Stimulated activated memory B cell treated with anti-CD40 and anti-IgM and Interleukin-4, amounts not matched to agents 10 μg/mL and 1 μg/mL and 100 μg/mL, for 72 hours (primary cell): Measurements from ENCODE around the gene HEYL.

ENCODE experiments used
- ATAC-seq: fragments of 150-1000 bp; cut with Tn5 transposase; 2 replicates; pipeline ENCODE4 v1.10.0; 2021
- H3K27ac Mint-ChIP-seq: one replicate; pipeline ENCODE4 v1.8.0; 2022; ENCODE audit warnings: mild to moderate bottlenecking, mixed read lengths
- H3K27me3 Mint-ChIP-seq: one replicate; pipeline ENCODE4 v1.8.0; 2022; ENCODE audit warnings: mixed read lengths
- H3K36me3 Mint-ChIP-seq: one replicate; pipeline ENCODE4 v1.8.0; 2022; ENCODE audit warnings: mixed read lengths
- H3K4me1 Mint-ChIP-seq: one replicate; pipeline ENCODE4 v1.8.0; 2022; ENCODE audit warnings: mixed read lengths
- H3K4me3 Mint-ChIP-seq: one replicate; pipeline ENCODE4 v1.8.0; 2022; ENCODE audit warnings: mild to moderate bottlenecking, moderate library complexity, mixed read lengths
- H3K9me3 Mint-ChIP-seq: one replicate; pipeline ENCODE4 v1.8.0; 2022; ENCODE audit warnings: mixed read lengths

The HEYL gene

DNA sequence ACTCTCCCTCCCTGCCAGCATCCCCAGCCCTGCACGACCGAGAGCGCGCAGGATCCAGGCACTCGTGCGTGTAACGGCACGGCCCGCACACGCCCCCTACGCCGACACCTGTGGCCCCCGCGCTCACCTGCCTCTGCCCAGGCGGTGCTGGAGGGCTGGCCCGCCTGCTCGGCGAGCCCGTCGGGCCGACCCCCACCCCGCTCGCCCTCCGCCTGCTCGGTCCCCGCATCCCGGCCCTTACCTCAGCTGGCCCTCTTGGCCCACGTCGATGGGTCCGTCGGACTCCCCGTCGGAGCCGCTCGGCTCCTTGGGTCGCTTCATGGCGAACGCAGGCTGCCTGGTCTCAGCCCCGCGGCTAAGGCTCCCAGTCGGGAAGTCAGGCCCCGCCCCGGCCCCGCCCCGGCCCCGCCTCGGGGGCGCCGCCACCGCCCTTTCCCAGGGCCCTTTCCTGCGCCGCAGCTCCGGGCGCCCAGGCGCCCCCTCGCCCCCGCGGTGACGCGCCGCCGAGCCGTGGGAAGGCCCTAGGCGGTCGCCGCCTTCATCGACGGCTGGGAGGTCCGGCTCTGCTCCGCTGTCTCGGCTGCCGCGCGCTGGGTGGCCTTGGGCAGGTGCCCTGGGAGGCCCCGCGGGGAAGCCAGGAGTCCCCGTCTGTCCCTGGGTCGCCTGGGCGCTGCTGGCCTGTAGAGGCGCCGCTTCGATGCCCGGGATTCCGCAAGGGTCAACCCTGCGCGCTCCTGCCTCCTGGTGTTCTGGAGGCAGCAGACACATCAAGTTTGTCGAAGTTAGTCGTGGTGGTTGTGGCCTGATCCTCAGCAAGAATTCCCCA, at the start of gene HEYL:
Gene HEYL, minus strand, starts transcription at position 339 of the 826 bp plus-strand sequence. Its CDS starts 18 bp downstream, at position 321.
- peak; percentile 79 for ATAC-seq
- H3K27me3 Mint-ChIP-seq, result peaks cover 36% of the 10 kb centered on the region

DNA sequence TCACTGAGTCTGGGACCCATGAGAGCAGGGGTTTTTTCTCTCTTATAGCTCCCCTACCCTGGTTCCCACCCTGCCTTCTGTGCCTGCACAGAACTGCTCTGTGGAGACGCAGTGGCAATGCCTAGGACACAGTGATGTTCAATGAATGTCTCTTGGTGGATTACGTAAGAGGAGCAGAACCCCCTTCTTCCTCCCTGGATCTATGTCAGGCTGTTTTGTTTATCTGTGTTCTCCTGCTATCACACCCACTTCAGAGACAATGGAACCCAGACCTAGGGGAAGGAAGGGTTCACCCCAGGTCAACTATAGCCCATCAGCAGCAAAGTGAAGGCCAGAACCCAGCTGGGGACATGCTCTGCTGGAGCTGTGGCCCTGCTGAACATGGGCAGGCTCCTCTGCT, 49.8 kb upstream of the HEYL start:
- Mint-ChIP-seq H3K27me3 (peaks cover 82% of the 10 kb centered on the region), H3K4me3 (no peak overlapping the region), H3K4me1 (peaks cover 20% of the 10 kb centered on the region), H3K9me3 (no peaks in the 10 kb centered on the region), H3K27ac (no peak overlapping the region), H3K36me3 (no peaks in the 10 kb centered on the region)
- no peak for ATAC-seq

More for the DNA sequence above, at the start of gene HEYL:
- Mint-ChIP-seq H3K4me3 (peak within 1 kb of the TSS; percentile 53), H3K36me3 (no peaks in the 10 kb centered on the region), H3K4me1 (no peaks in the 10 kb centered on the region), H3K27ac (no peak within 1 kb of the TSS), H3K9me3 (peaks cover 2% of the 10 kb centered on the region)

DNA sequence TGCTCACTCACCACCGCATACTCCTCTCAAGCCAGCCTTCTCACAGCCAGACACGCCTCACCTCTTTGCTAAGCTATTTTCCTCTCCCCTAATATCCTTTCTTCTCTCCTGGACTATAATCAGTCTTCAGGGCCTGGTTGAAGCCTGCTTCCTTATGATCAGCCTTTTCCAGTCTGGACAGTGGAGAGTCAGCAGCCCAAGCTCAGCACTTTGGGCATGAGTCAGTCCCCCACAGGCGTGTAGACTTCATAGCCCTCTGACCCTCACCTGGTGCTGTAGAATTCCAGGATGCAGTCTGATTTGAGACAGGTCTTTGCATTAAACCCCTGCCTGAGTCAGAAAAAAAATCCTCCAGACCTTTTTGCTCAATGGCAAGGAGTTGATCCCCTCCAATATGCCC, 49.3 kb upstream of the HEYL start:
- Mint-ChIP-seq H3K4me3 (no peak overlapping the region), H3K27me3 (peaks cover 84% of the 10 kb centered on the region), H3K9me3 (no peaks in the 10 kb centered on the region), H3K36me3 (no peaks in the 10 kb centered on the region), H3K27ac (no peak overlapping the region), H3K4me1 (peaks cover 20% of the 10 kb centered on the region)
- no peak for ATAC-seq

DNA sequence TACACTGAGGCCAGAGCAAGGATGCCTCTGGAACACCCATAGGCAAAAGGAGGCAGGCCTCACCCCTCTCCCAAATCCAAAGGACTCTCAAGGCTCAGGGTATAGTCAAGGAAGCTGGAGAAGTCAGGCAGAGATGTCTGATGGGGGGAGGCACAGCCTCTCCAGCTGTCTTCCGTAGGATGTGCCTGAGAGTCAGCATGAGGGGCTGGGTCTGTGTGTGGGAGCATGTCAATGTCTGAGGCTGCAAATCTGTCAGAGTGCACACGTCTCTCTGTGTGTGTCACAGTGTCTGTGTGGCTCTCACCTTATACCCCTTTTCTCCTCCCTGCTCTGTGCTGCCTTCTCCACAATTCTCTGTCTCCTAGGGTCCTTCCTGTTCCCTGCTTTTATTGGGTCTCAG, 47.8 kb upstream of the HEYL start:
- Mint-ChIP-seq H3K4me1 (peaks cover 16% of the 10 kb centered on the region), H3K36me3 (no peaks in the 10 kb centered on the region), H3K4me3 (no peak overlapping the region), H3K9me3 (no peaks in the 10 kb centered on the region), H3K27ac (no peak overlapping the region), H3K27me3 (peaks cover 92% of the 10 kb centered on the region)
- no peak for ATAC-seq

DNA sequence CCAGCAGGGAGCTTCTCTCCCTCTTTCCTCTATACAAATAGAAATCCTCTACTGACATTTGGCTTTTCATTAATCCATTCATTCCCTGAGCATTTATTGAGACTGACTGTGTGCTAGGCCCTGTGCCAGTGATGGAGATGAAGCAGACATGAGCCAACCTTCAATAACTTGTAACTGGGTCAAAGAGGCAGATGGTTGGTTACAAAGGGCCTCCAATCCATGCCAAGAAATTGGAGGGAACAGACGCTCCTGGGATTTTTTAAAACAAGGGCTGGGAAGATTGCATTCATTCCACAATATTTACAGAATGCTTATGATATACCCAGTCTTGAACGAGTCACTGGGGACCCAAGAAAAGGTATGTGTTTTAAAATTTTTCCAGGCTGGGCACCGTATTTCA, 45.6 kb upstream of the HEYL start:
- no peak overlapping the region for H3K4me3 Mint-ChIP-seq
- H3K27me3 Mint-ChIP-seq, result peaks cover 77% of the 10 kb centered on the region
- ATAC-seq, result no peak
- H3K4me1 Mint-ChIP-seq, result peaks cover 2% of the 10 kb centered on the region
- no peaks in the 10 kb centered on the region for H3K36me3 Mint-ChIP-seq
- no peak overlapping the region for H3K27ac Mint-ChIP-seq
- H3K9me3 Mint-ChIP-seq, result no peaks in the 10 kb centered on the region

DNA sequence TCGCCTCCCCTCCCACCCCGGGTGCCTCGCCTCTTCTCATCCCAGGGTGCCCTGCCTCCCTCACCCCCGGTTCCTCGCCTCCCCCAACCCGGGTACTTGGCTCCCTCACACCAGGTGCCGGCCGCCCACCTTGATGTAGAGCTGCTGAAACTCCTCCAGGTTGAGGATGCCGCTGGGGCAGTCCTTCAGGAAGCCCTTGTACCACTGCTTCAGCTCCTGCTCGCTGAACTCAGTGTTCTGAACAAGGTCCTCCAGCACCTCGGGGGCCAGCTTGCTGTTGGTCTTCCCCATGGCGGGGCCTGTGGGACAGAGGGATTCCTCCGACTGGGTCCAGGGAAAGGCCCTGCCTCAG, 44.8 kb upstream of the HEYL start:
- Mint-ChIP-seq H3K27me3 (peaks cover 70% of the 10 kb centered on the region), H3K4me1 (no peaks in the 10 kb centered on the region), H3K36me3 (no peaks in the 10 kb centered on the region), H3K27ac (no peak overlapping the region), H3K9me3 (no peaks in the 10 kb centered on the region), H3K4me3 (no peak overlapping the region)
- ATAC-seq, result no peak

DNA sequence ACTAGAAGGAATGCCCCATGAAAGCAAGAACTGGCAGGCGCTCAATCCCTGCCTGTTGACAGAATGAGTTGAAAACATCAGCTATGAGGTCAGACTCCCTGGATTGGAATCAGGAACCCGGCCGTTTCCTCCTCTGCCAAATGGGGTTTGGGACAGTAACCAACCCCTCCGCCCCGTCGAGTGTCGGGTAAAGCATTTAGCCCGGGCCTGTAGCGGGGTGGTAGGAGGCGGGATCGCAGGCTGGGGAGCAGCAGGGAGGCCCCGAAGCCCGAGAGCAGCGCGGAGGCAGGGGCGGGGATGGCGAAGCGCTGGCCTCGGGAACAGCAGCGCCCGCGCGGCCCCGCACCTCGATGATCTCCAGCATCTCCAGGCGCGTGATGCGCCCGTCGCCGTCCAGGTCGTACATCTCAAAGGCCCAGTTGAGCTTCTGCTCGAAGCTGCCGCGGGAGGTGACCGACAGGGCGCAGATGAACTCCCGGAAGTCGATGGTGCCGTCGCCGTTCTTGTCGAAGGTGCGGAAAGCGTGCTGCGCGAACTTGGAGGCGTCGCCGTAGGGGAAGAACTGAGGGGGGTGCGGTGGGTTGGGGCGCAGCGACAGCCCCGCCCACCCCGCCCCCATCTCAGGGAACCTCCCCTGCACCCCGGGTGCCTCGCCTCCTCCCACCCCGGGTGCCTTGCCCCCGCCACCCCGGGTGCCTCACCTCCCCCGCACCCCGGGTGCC, 44.3 kb upstream of the HEYL start:
- peak; percentile 70 for ATAC-seq
- H3K27me3 Mint-ChIP-seq, result peaks cover 64% of the 10 kb centered on the region

DNA sequence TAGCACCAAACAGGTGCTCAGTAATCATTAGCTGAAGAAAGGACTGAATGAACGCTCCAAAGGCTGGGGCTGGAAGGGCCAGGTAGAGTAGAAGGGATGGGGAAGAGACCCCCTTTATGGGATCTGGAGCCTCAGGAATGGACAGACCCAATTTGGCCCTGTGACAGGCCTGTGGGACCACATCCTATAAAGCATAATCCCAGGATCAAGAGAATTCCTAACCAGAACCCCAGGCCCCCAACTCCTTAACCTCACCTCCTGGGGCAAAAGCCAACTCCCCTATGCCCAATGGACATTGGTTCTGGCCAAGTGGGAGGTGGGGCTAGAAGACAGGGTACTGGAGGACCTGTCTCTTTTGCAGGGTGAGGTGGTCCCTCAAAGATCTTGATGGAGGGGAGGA, 42.6 kb upstream of the HEYL start:
- Mint-ChIP-seq H3K4me3 (no peak overlapping the region), H3K27me3 (peaks cover 47% of the 10 kb centered on the region), H3K36me3 (no peaks in the 10 kb centered on the region), H3K4me1 (no peaks in the 10 kb centered on the region), H3K9me3 (no peaks in the 10 kb centered on the region), H3K27ac (no peak overlapping the region)
- ATAC-seq, result no peak

More for the DNA sequence above, 44.3 kb upstream of the HEYL start:
- no peak overlapping the region for H3K27ac Mint-ChIP-seq
- no peak overlapping the region for H3K4me3 Mint-ChIP-seq
- H3K36me3 Mint-ChIP-seq, result no peaks in the 10 kb centered on the region
- no peaks in the 10 kb centered on the region for H3K4me1 Mint-ChIP-seq
- H3K9me3 Mint-ChIP-seq, result no peaks in the 10 kb centered on the region

DNA sequence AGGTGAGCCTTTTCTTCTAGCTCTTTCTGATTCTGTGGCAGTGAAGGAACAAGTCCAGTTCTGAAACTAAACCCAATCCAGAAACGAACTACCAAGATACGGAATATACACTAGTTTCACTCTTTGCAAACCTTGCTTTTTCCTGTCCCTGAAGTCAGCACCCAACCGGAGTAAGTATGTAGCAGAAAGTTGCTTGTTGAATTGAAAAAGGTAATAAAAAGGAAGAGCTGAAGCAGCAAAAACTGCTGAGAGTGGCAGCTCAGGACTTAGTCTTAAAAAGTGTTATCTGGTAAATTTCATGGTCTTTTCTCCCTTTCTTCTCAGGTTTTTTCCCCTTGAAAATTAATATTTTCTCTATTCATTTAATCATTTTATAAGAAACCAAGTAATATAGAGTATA, 41.9 kb upstream of the HEYL start:
- no peak overlapping the region for H3K27ac Mint-ChIP-seq
- H3K9me3 Mint-ChIP-seq, result no peaks in the 10 kb centered on the region
- H3K36me3 Mint-ChIP-seq, result no peaks in the 10 kb centered on the region
- H3K4me1 Mint-ChIP-seq, result no peaks in the 10 kb centered on the region
- ATAC-seq, result no peak
- no peak overlapping the region for H3K4me3 Mint-ChIP-seq
- peaks cover 40% of the 10 kb centered on the region for H3K27me3 Mint-ChIP-seq

DNA sequence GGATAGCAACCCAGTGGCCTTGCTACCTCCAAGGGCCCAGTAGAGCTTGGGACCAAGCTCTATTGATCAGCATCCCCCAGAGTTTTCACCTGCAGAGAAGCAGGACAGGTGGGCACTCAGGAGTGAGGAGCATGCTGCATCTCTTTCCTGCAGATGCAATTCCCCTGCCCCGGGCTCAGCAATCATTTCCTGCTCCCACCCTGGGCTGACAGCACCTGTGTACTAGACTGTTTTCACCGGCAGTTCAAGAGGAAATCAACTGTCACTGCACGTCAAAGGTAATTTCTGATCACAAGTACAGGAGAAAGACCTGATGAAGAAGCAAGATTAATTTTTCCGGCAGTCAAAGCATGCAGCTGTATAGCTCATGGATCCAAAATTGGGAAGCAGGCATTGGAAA, 41.3 kb upstream of the HEYL start:
- no peak overlapping the region for H3K4me3 Mint-ChIP-seq
- H3K27ac Mint-ChIP-seq, result no peak overlapping the region
- H3K27me3 Mint-ChIP-seq, result peaks cover 34% of the 10 kb centered on the region
- H3K36me3 Mint-ChIP-seq, result no peaks in the 10 kb centered on the region
- no peaks in the 10 kb centered on the region for H3K4me1 Mint-ChIP-seq
- no peaks in the 10 kb centered on the region for H3K9me3 Mint-ChIP-seq
- no peak for ATAC-seq

DNA sequence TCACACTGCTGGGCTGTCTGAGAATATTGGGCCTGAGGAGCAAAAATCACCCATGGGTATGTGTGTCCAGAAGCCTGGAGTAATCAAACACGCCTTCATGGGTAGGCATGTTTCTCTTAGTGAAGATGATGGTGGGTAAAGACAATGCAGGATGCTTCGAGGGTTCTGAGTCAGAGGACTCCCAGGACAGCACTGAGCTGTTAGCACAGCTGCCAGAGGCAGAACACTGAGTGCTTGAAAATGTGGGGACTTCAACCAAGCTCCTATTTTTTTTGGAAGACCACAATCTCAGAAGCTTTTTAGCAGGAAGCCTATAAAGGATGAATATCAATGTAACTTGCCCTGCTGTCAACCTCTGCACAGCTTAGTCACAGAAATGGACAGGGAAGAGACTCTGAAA, 40.4 kb upstream of the HEYL start:
- Mint-ChIP-seq H3K4me1 (no peaks in the 10 kb centered on the region), H3K9me3 (no peaks in the 10 kb centered on the region), H3K27ac (no peak overlapping the region), H3K36me3 (no peaks in the 10 kb centered on the region), H3K27me3 (peaks cover 25% of the 10 kb centered on the region), H3K4me3 (no peak overlapping the region)
- ATAC-seq, result no peak

DNA sequence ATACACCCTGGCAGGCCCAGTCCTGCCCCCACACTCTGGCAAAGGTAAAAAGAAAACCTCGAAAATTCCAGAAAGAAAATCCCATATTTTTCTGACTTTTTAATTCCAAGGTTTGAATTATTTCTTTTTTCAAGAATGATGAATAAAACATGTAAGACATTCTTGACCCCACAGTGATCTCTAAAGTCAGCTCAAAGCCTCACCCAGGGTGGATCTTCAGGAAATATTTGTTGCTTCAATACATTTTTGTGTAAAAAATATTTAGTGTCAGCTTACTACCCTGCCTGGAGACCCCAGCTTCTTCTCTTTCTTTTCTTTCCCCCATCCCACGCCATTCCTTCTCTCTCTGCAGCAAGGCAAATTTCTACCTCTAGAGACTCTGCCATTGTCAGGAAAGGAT, 39.4 kb upstream of the HEYL start:
- Mint-ChIP-seq H3K9me3 (no peaks in the 10 kb centered on the region), H3K4me3 (no peak overlapping the region), H3K27ac (no peak overlapping the region), H3K4me1 (no peaks in the 10 kb centered on the region), H3K36me3 (no peaks in the 10 kb centered on the region), H3K27me3 (peaks cover 17% of the 10 kb centered on the region)
- no peak for ATAC-seq

DNA sequence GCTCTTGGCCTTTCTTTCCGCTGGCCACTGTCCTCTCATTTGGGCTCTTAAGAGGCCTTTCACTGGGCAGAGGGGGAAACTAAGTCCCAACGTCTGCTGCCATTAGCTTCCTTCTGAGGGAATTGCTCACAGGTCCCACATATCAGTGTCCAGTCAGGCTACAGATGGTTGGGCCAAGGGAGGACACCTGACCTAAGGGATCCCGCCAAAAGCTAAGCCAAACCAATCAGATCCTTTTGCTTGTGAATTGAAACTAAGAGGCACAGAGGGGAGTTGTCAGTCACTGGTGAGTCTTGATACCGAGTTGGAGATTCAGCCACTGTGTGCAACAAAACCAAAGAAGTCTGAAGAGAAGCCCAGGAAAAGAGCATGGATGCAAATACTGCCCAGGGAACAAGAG, 38.2 kb upstream of the HEYL start:
- H3K27ac Mint-ChIP-seq, result no peak overlapping the region
- no peak for ATAC-seq
- H3K4me3 Mint-ChIP-seq, result no peak overlapping the region
- H3K9me3 Mint-ChIP-seq, result no peaks in the 10 kb centered on the region
- no peaks in the 10 kb centered on the region for H3K36me3 Mint-ChIP-seq
- peaks cover 10% of the 10 kb centered on the region for H3K27me3 Mint-ChIP-seq
- H3K4me1 Mint-ChIP-seq, result peaks cover under 1% of the 10 kb centered on the region

DNA sequence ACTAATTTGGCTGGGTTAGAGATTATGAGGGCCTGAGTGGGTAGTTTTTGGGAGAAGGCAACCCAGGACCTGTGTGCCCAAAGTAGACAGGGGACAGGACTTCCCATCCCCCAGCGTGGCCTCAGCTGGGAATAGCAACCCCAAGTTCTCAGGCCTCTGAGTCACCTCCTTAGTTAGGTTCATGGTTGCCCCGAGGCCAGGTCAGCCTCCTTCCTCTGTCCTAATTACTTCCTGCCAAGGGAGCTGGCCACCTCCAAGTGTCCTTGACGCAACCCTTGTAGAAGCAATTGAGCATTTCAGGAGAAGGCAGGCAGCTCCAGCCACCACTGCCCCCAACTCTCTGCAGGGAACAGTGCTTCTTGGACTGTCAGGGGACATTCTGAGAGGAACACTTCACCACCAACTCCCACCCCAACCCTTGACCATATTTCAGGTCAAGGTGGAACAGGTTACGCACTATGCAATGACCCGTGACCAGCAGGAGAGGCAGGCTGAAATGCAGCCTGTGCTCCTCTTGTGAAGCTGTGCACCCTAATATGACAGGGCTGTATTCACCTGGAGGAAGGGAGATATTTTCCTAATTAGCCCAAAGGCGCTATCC, 37.6 kb upstream of the HEYL start:
- Mint-ChIP-seq H3K36me3 (no peaks in the 10 kb centered on the region), H3K27ac (no peak overlapping the region), H3K27me3 (peaks cover 10% of the 10 kb centered on the region), H3K4me1 (peaks cover 6% of the 10 kb centered on the region), H3K4me3 (no peak overlapping the region), H3K9me3 (no peaks in the 10 kb centered on the region)
- no peak for ATAC-seq

DNA sequence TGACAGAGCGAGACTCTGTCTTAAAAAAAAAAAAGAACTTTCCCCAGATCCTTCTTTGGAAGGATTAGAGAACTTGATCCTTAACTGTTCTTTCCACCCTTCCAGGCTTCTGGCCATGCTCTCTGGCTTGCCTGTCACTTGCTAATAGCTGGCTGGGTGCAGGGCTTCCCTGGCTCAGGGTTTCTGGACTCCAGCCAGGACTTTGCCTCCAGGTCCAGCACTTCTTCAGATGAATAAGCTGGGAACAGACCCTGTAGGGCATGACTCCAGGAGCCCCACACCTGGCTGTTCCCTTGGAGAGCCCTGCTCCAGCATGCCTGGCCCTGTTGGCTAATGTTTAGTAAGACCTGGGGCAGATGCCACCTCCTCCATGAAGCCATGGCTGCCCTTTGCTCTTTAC, 35.8 kb upstream of the HEYL start:
- Mint-ChIP-seq H3K27me3 (peaks cover 20% of the 10 kb centered on the region), H3K4me3 (no peak overlapping the region), H3K36me3 (no peaks in the 10 kb centered on the region), H3K9me3 (no peaks in the 10 kb centered on the region), H3K4me1 (peaks cover 6% of the 10 kb centered on the region), H3K27ac (no peak overlapping the region)
- no peak for ATAC-seq

DNA sequence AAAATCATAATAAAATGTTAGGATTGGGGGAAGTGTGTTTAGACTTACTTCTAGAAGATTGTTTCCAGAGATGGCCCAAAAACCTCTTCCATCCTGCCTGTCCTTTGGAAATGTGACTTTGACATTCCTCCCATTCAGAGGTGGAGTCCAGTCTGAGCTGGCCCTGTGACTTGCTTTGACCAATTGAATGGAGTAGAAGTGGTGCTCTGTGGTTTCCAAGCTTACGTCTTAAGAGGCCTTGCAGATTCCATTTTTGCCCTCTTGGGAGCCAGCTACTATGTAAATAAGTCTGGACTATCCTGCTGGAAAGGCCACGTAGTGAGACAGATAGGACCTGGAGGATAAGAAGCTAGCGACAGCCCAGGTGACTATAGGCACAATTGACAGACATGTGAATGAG, 33.8 kb upstream of the HEYL start:
- Mint-ChIP-seq H3K9me3 (no peaks in the 10 kb centered on the region), H3K36me3 (peaks cover 9% of the 10 kb centered on the region), H3K4me3 (no peak overlapping the region), H3K4me1 (peaks cover 12% of the 10 kb centered on the region), H3K27me3 (peaks cover 40% of the 10 kb centered on the region), H3K27ac (no peak overlapping the region)
- no peak for ATAC-seq
